H1 (cell line): ENCODE measurements around the gene IL1RAPL1. TPM values are rescaled to one million over a fixed set of nuclear protein-coding genes. Genes with fewer than 3 reads are reported as not detected.

Source experiments
- CTCF ChIA-PET: fragments of 300-600 bp; sonication (Branson Sonifier 250); formaldehyde crosslinking; loops from one replicate; lab custom pipeline; 2021; ENCODE audit not compliant: partially characterized antibody; lab: Charles Lee
- POLR2A ChIA-PET: fragments of 300-600 bp; sonication (Branson Sonifier 250); formaldehyde crosslinking; loops from one replicate; lab custom pipeline; 2021; ENCODE audit warnings: inconsistent platforms; ENCODE audit not compliant: partially characterized antibody; lab: Charles Lee
- DNase-seq, 2 experiments: peaks; one replicate each; pipeline versions ENCODE4 v3.0.0 to v3.0.0-alpha.2; 2010 to 2022; ENCODE audit warnings: low spot score in 2 of 2, low read depth in 1 of 2, mixed read lengths in 1 of 2
- FAIRE-seq: peaks from 2 replicates; lab custom pipeline; 2011; peaks lifted over from hg19 to GRCh38; lab: Jason Lieb, UNC
- H2AFZ ChIP-seq: 2 replicates; pipeline ENCODE4 v1.8.1; 2012; ENCODE audit warnings: low read length, inconsistent platforms
- H2AK5ac ChIP-seq: 2 replicates; pipeline ENCODE4 v1.6.1; 2013; ENCODE audit warnings: low read depth, low read length
- H2BK120ac ChIP-seq: replicated peaks from 2 replicates; pipeline ENCODE3; 2013; ENCODE audit warnings: low read depth, low read length, inconsistent platforms
- H2BK12ac ChIP-seq: 2 replicates; pipeline ENCODE4 v1.6.1; 2013; ENCODE audit warnings: low read depth, low read length
- H2BK15ac ChIP-seq: 2 replicates; pipeline ENCODE4 v1.6.1; 2013; ENCODE audit warnings: low read length
- H2BK20ac ChIP-seq: 2 replicates; pipeline ENCODE4 v1.6.1; 2013; ENCODE audit warnings: low read length
- H2BK5ac ChIP-seq: 2 replicates; pipeline ENCODE4 v1.6.1; 2013; ENCODE audit warnings: low read depth, low read length
- H3K14ac ChIP-seq: 2 replicates; pipeline ENCODE4 v1.6.1; 2013; ENCODE audit warnings: inconsistent platforms; ENCODE audit not compliant: insufficient read length
- H3K18ac ChIP-seq: 2 replicates; pipeline ENCODE4 v1.6.1; 2013; ENCODE audit warnings: low read length; ENCODE audit errors: extremely low read depth
- H3K23ac ChIP-seq: 2 replicates; pipeline ENCODE4 v1.6.1; 2013; ENCODE audit warnings: inconsistent platforms; ENCODE audit not compliant: insufficient read length
- H3K23me2 ChIP-seq: 2 replicates; pipeline ENCODE4 v1.6.1; 2013; ENCODE audit warnings: low read depth, low read length
- H3K27ac ChIP-seq: 2 replicates; pipeline ENCODE4 v1.6.1; 2011; ENCODE audit warnings: low read depth, low read length, inconsistent platforms
- H3K27me3 ChIP-seq, 4 experiments: replicated peaks in 1 of 4; 1 replicate in 1 of 4; 2 replicates in 3 of 4; pipeline versions ENCODE4 v1.6.1 to v1.8.1; 2011 to 2013; ENCODE audit warnings: low read length in 3 of 4, mild to moderate bottlenecking in 3 of 4, inconsistent platforms in 2 of 4, mixed read lengths in 2 of 4, moderate library complexity in 1 of 4; ENCODE audit not compliant: control insufficient read depth in 3 of 4, insufficient read depth in 3 of 4; ENCODE audit errors: extremely low read depth in 1 of 4
- H3K36me3 ChIP-seq, 4 experiments: 2 replicates each; pipeline versions ENCODE4 v1.6.1 to v1.8.1; 2011 to 2013; ENCODE audit warnings: mild to moderate bottlenecking in 4 of 4, low read length in 3 of 4, moderate library complexity in 2 of 4, control low read depth in 1 of 4, inconsistent platforms in 1 of 4; ENCODE audit not compliant: insufficient read depth in 4 of 4, control insufficient read depth in 2 of 4
- H3K4ac ChIP-seq: replicated peaks from 2 replicates; pipeline ENCODE3; 2013; ENCODE audit warnings: low read length, low read depth, mixed read lengths, inconsistent platforms; ENCODE audit not compliant: insufficient read length
- H3K4me1 ChIP-seq, 4 experiments: replicated peaks in 1 of 4; 1 replicate in 1 of 4; 2 replicates in 3 of 4; pipeline versions ENCODE4 v1.6.1 to v1.8.1; 2011 to 2013; ENCODE audit warnings: low read length in 3 of 4, inconsistent platforms in 2 of 4, mixed read lengths in 1 of 4; ENCODE audit not compliant: insufficient read depth in 4 of 4, control insufficient read depth in 3 of 4
- H3K4me2 ChIP-seq, 2 experiments: 2 replicates each; pipeline versions ENCODE4 v1.6.1 to v1.8.1; 2011 to 2013; ENCODE audit warnings: low read depth in 2 of 2, low read length in 2 of 2, control low read depth in 1 of 2, inconsistent platforms in 1 of 2, mild to moderate bottlenecking in 1 of 2; ENCODE audit not compliant: insufficient read depth in 1 of 2
- H3K4me3 ChIP-seq, 4 experiments: fragments of 200-600, 300-600 bp in 1 of 4; sonication (generic), shearing (Covaris generic), sonication (Bioruptor Twin) in 1 of 4; 2 replicates each; pipeline versions ENCODE4 v1.5.1 to v1.8.1; 2011 to 2016; ENCODE audit warnings: low read length in 4 of 4, low read depth in 3 of 4, control low read depth in 2 of 4, inconsistent platforms in 2 of 4, mild to moderate bottlenecking in 2 of 4, mixed read lengths in 1 of 4, moderate library complexity in 1 of 4; ENCODE audit not compliant: insufficient read depth in 2 of 4; ENCODE audit errors: extremely low read depth in 1 of 4
- H3K56ac ChIP-seq: replicated peaks from 2 replicates; pipeline ENCODE3; 2013; ENCODE audit warnings: low read depth, mild to moderate bottlenecking, mixed read lengths, low read length, inconsistent platforms; ENCODE audit not compliant: insufficient read length
- H3K79me1 ChIP-seq: 2 replicates; pipeline ENCODE4 v1.6.1; 2013; ENCODE audit warnings: low read depth, low read length, control low read depth
- H3K79me2 ChIP-seq, 2 experiments: 2 replicates each; pipeline versions ENCODE4 v1.6.1 to v1.8.1; 2012 to 2013; ENCODE audit warnings: low read length in 2 of 2, mild to moderate bottlenecking in 2 of 2, inconsistent platforms in 1 of 2; ENCODE audit not compliant: insufficient read depth in 2 of 2, control insufficient read depth in 1 of 2
- H3K9ac ChIP-seq, 4 experiments: replicated peaks in 1 of 4; 1 replicate in 1 of 4; 2 replicates in 3 of 4; pipeline versions ENCODE4 v1.6.1 to v1.8.1; 2011 to 2013; ENCODE audit warnings: low read depth in 3 of 4, low read length in 3 of 4, control low read depth in 2 of 4, mild to moderate bottlenecking in 2 of 4, moderate library complexity in 2 of 4, inconsistent platforms in 1 of 4; ENCODE audit errors: extremely low read depth in 1 of 4
- H3K9me3 ChIP-seq, 2 experiments: 2 replicates each; pipeline versions ENCODE4 v1.6.1 to v1.8.1; 2012 to 2013; ENCODE audit warnings: mild to moderate bottlenecking in 2 of 2, moderate library complexity in 2 of 2, control low read depth in 1 of 2, inconsistent platforms in 1 of 2, low read depth in 1 of 2, low read length in 1 of 2, mixed read lengths in 1 of 2; ENCODE audit not compliant: insufficient read depth in 2 of 2
- H4K20me1 ChIP-seq, 2 experiments: replicated peaks in 1 of 2; 2 replicates each; pipeline versions ENCODE3 to v1.8.1; 2011 to 2013; ENCODE audit warnings: inconsistent platforms in 2 of 2, low read length in 2 of 2, mild to moderate bottlenecking in 1 of 2; ENCODE audit not compliant: insufficient read depth in 2 of 2, control insufficient read depth in 1 of 2
- H4K5ac ChIP-seq: 2 replicates; pipeline ENCODE4 v1.6.1; 2013; ENCODE audit warnings: low read length, low read depth, mixed read lengths, inconsistent platforms; ENCODE audit not compliant: insufficient read length
- H4K8ac ChIP-seq: 2 replicates; pipeline ENCODE4 v1.8.0; 2013; ENCODE audit warnings: mild to moderate bottlenecking, moderate library complexity, low read length, inconsistent platforms; ENCODE audit not compliant: insufficient read depth; ENCODE audit errors: extremely low read depth
- H4K91ac ChIP-seq: replicated peaks from 2 replicates; pipeline ENCODE3; 2013; ENCODE audit warnings: low read length, mixed read lengths, inconsistent platforms; ENCODE audit not compliant: insufficient read length
- CREB1 ChIP-seq: IDR thresholded peaks from 2 replicates; pipeline ENCODE4 v1.6.1; 2012; ENCODE audit warnings: inconsistent platforms
- CTCF ChIP-seq, 3 experiments: IDR thresholded peaks; 1 replicate in 2 of 3; 2 replicates in 1 of 3; pipeline versions ENCODE4 v1.5.1 to v1.6.1; 2011; ENCODE audit warnings: low read length in 3 of 3, mild to moderate bottlenecking in 3 of 3, inconsistent platforms in 2 of 3, low read depth in 1 of 3, moderate library complexity in 1 of 3; ENCODE audit not compliant: insufficient read depth in 1 of 3; ENCODE audit errors: control extremely low read depth in 1 of 3
- FOSL1 ChIP-seq: IDR thresholded peaks from 2 replicates; pipeline ENCODE4 v1.6.1; 2011; ENCODE audit warnings: mild to moderate bottlenecking, low read depth, low read length, moderate library complexity; ENCODE audit not compliant: insufficient read depth
- HDAC2 ChIP-seq, 2 experiments: fragments of 300-600 bp in 1 of 2; sonication (generic) in 1 of 2; IDR thresholded peaks; 2 replicates each; pipeline ENCODE4 v1.6.1; 2011 to 2012; ENCODE audit warnings: low read depth in 2 of 2, low read length in 2 of 2, mild to moderate bottlenecking in 2 of 2, moderate library complexity in 2 of 2, borderline replicate concordance in 1 of 2, inconsistent platforms in 1 of 2
- NRF1 ChIP-seq: IDR thresholded peaks from 2 replicates; pipeline ENCODE4 v1.6.1; 2011; ENCODE audit warnings: mild to moderate bottlenecking, low read depth, low read length, improper control_type of control experiment
- SP2 ChIP-seq: IDR thresholded peaks from 2 replicates; pipeline ENCODE4 v1.6.1; 2012; ENCODE audit warnings: mild to moderate bottlenecking, low read length, inconsistent platforms
- SP4 ChIP-seq: IDR thresholded peaks from 2 replicates; pipeline ENCODE4 v1.6.1; 2012; ENCODE audit warnings: low read length, inconsistent platforms
- SRF ChIP-seq: IDR thresholded peaks from 2 replicates; pipeline ENCODE4 v1.6.1; 2011; ENCODE audit warnings: mild to moderate bottlenecking, low read depth, low read length, moderate library complexity
- TAF1 ChIP-seq: IDR thresholded peaks from 2 replicates; pipeline ENCODE4 v1.6.1; 2011; ENCODE audit warnings: mild to moderate bottlenecking, low read depth, low read length
- TBP ChIP-seq: IDR thresholded peaks from 2 replicates; pipeline ENCODE4 v1.6.1; 2011; ENCODE audit warnings: low read depth, low read length, improper control_type of control experiment
- USF2 ChIP-seq: IDR thresholded peaks from 2 replicates; pipeline ENCODE4 v1.6.1; 2011; ENCODE audit warnings: low read length, improper control_type of control experiment
- ZNF274 ChIP-seq: IDR thresholded peaks from 2 replicates; pipeline ENCODE4 v1.7.0; 2012; ENCODE audit warnings: low read length, borderline replicate concordance; ENCODE audit errors: extremely low read depth
- WGBS, 2 experiments: shearing (Covaris generic) in 1 of 2; methylation state at CpG; one replicate each; pipeline versions ENCODE4 v1.1.6 to v1.1.7; 2013 to 2015; ENCODE audit warnings: low lambda C conversion rate in 2 of 2, mixed read lengths in 2 of 2, inconsistent platforms in 1 of 2, low coverage in 1 of 2, missing lambda C conversion rate in 1 of 2; ENCODE audit not compliant: insufficient replicate concordance in 2 of 2, insufficient coverage in 1 of 2, insufficient read length in 1 of 2; ENCODE audit errors: extremely low coverage in 1 of 2, missing lambda C conversion rate in 1 of 2; 5-methylcytosine and 5-hydroxymethylcytosine counted together
- polyA plus RNA-seq, 7 experiments: library from polyadenylated mRNA; depleted of rRNA in 3 of 7; stranded (reverse) in 5 of 7; unstranded in 2 of 7; fragments of >200 nt in 5 of 7; fragments of 200-250 nt in 2 of 7; gene quantifications; 1 replicate in 5 of 7; 2 replicates in 1 of 7; 4 replicates in 1 of 7; pipeline versions ENCODE4 v1.2.1 to v1.2.3, GENCODE V29; 2011 to 2013; ENCODE audit warnings: missing spikeins in 2 of 7, mixed read lengths in 2 of 7
- total RNA-seq: library from RNA; stranded (reverse); fragmentation: NEBNext Ultra II Directional; extraction: Animal tissue kit (Norgen Biotek cat#: 25700); gene quantifications from 2 replicates; pipeline ENCODE4 v1.2.1, GENCODE V29; 2021

The IL1RAPL1 gene
- total and polyA plus RNA-seq, 2 of the 8 experiments (the other 6 are each of a cell fraction or from before 2014, with no cell fraction given) = 0.11 to 0.35 TPM

- Histone ChIP-seq H3K18ac (no peak overlapping the region), H3K9ac (no peak overlapping the region), H3K9me3 (no peaks in the 10 kb centered on the region), H3K23ac (no peak overlapping the region), H3K36me3 (no peaks in the 10 kb centered on the region), H4K5ac (no peak overlapping the region), H3K4me1 (no peaks in the 10 kb centered on the region), H4K91ac (no peak overlapping the region), H4K20me1 (no peaks in the 10 kb centered on the region), H2BK5ac (no peak overlapping the region), H2BK15ac (no peak overlapping the region), H2BK12ac (no peak overlapping the region), H3K27me3 (no peaks in the 10 kb centered on the region), H3K4me2 (no peak overlapping the region), H3K79me1 (no peaks in the 10 kb centered on the region), H4K8ac (no peak overlapping the region), H3K4ac (no peak overlapping the region), H3K14ac (no peak overlapping the region), H3K23me2 (no peaks in the 10 kb centered on the region), H2AK5ac (no peak overlapping the region), H2BK20ac (no peak overlapping the region), H3K4me3 (no peak overlapping the region), H3K79me2 (no peaks in the 10 kb centered on the region), H3K27ac (no peak overlapping the region), H2AFZ (no peak overlapping the region), H2BK120ac (no peak overlapping the region), H3K56ac (no peak overlapping the region)
- ChIA-PET POLR2A (no interaction called here), CTCF (no interaction called here)
- DNase-seq (no peak), FAIRE-seq (no peak)
- 97% methylated on average over 5 of the region's 5 CpGs; no CpG with 5 or more reads in 1 of the 2 experiments for WGBS, 2 experiments
- no peak for TF ChIP-seq CREB1
- no peak for TF ChIP-seq ZNF274
- TF ChIP-seq TBP = no peak
- TF ChIP-seq SRF = no peak
- TF ChIP-seq HDAC2 (IDR thresholded peaks at IDR 0.05; ENCODE audit: borderline replicate concordance in 1 of 2, low read depth in 2 of 2, low read length in 2 of 2) = no peak
- TF ChIP-seq SP2 = no peak
- TF ChIP-seq SP4 = no peak
- no peak for TF ChIP-seq TAF1
- no peak for TF ChIP-seq NRF1
- no peak for TF ChIP-seq CTCF (IDR thresholded peaks at IDR 0.05; ENCODE audit: control extremely low read depth in 1 of 3, insufficient read depth in 1 of 3, low read depth in 1 of 3, low read length in 3 of 3)
- no peak for TF ChIP-seq FOSL1
- TF ChIP-seq USF2 = no peak
Measured at GRCh38 chrX:29826742-29827141, 1239.5 kb downstream of the IL1RAPL1 start.
